Mesenchymal stem cell (in vitro differentiated cells and primary cell): ENCODE results near the gene CLASP1.

Source experiments
- DNase-seq: peaks from one replicate; pipeline ENCODE4 v3.0.0-alpha.2; 2013
- H2AFZ ChIP-seq: one replicate; pipeline ENCODE4 v1.6.1; 2013; ENCODE audit warnings: low read depth, mild to moderate bottlenecking, control low read depth, inconsistent platforms, low read length, moderate library complexity
- H2AK5ac ChIP-seq: 2 replicates; pipeline ENCODE4 v1.6.1; 2013; ENCODE audit warnings: low read length, moderate library complexity, mild to moderate bottlenecking, inconsistent platforms; ENCODE audit not compliant: severe bottlenecking
- H2BK120ac ChIP-seq: one replicate; pipeline ENCODE4 v1.6.1; 2013; ENCODE audit warnings: low read depth, mild to moderate bottlenecking, inconsistent platforms, low read length, moderate library complexity
- H2BK12ac ChIP-seq, 2 experiments: one replicate each; pipeline ENCODE4 v1.6.1; 2013; ENCODE audit warnings: inconsistent platforms in 2 of 2, low read length in 2 of 2, mild to moderate bottlenecking in 2 of 2, moderate library complexity in 2 of 2, control low read depth in 1 of 2
- H2BK15ac ChIP-seq: one replicate; pipeline ENCODE4 v1.6.1; 2013; ENCODE audit warnings: mild to moderate bottlenecking, low read depth, inconsistent platforms; ENCODE audit not compliant: poor library complexity, severe bottlenecking
- H2BK5ac ChIP-seq: 2 replicates; pipeline ENCODE4 v1.6.1; 2013; ENCODE audit warnings: low read depth, mild to moderate bottlenecking, low read length, control low read depth, inconsistent platforms; ENCODE audit not compliant: poor library complexity, severe bottlenecking
- H3K14ac ChIP-seq, 2 experiments: one replicate each; pipeline ENCODE4 v1.6.1; 2013; ENCODE audit warnings: inconsistent platforms in 2 of 2, low read length in 2 of 2, control low read depth in 1 of 2, mild to moderate bottlenecking in 1 of 2, moderate library complexity in 1 of 2
- H3K18ac ChIP-seq, 2 experiments: one replicate each; pipeline ENCODE4 v1.6.1; 2013; ENCODE audit warnings: inconsistent platforms in 2 of 2, low read length in 2 of 2, control low read depth in 1 of 2, low read depth in 1 of 2, mild to moderate bottlenecking in 1 of 2
- H3K23ac ChIP-seq, 2 experiments: one replicate each; pipeline ENCODE4 v1.6.1; 2013; ENCODE audit warnings: inconsistent platforms in 2 of 2, low read length in 2 of 2, mild to moderate bottlenecking in 2 of 2, moderate library complexity in 2 of 2, control low read depth in 1 of 2
- H3K27ac ChIP-seq: 2 replicates; pipeline ENCODE4 v1.5.1; 2013; ENCODE audit warnings: mild to moderate bottlenecking, moderate library complexity, low read length, control low read depth, inconsistent platforms; ENCODE audit not compliant: poor library complexity, severe bottlenecking
- H3K27me3 ChIP-seq, 2 experiments: 2 replicates each; pipeline versions ENCODE4 v1.6.1 to v1.7.0; 2013; ENCODE audit warnings: low read length in 2 of 2, mild to moderate bottlenecking in 2 of 2, moderate library complexity in 2 of 2, control low read depth in 1 of 2, inconsistent platforms in 1 of 2; ENCODE audit not compliant: control insufficient read depth in 1 of 2, insufficient read depth in 1 of 2
- H3K36me3 ChIP-seq, 2 experiments: 2 replicates each; pipeline versions ENCODE4 v1.6.1 to v1.7.0; 2013; ENCODE audit warnings: low read length in 2 of 2, control low read depth in 1 of 2, inconsistent platforms in 1 of 2, low read depth in 1 of 2, mild to moderate bottlenecking in 1 of 2; ENCODE audit not compliant: insufficient read depth in 2 of 2, control insufficient read depth in 1 of 2
- H3K4ac ChIP-seq, 2 experiments: one replicate each; pipeline ENCODE4 v1.6.1; 2013; ENCODE audit warnings: inconsistent platforms in 2 of 2, low read length in 2 of 2, mild to moderate bottlenecking in 2 of 2, moderate library complexity in 2 of 2, control low read depth in 1 of 2, low read depth in 1 of 2
- H3K4me1 ChIP-seq: 2 replicates; pipeline ENCODE4 v1.6.1; 2013; ENCODE audit warnings: low read depth, low read length, control low read depth; ENCODE audit not compliant: control insufficient read depth, insufficient read depth
- H3K4me2 ChIP-seq: 2 replicates; pipeline ENCODE4 v1.6.1; 2013; ENCODE audit warnings: low read length, mild to moderate bottlenecking, inconsistent platforms; ENCODE audit not compliant: poor library complexity, severe bottlenecking
- H3K4me3 ChIP-seq, 2 experiments: 2 replicates each; pipeline versions ENCODE4 v1.5.1 to v1.7.0; 2013; ENCODE audit warnings: low read length in 2 of 2, mild to moderate bottlenecking in 2 of 2, control low read depth in 1 of 2, low read depth in 1 of 2; ENCODE audit not compliant: insufficient read depth in 1 of 2
- H3K79me1 ChIP-seq: replicated peaks from 2 replicates; pipeline ENCODE4 v1.6.1; 2013; ENCODE audit warnings: mild to moderate bottlenecking, control low read depth, low read length, inconsistent platforms; ENCODE audit not compliant: poor library complexity, severe bottlenecking
- H3K9ac ChIP-seq: 2 replicates; pipeline ENCODE4 v1.7.0; 2013; ENCODE audit warnings: mild to moderate bottlenecking, low read length, moderate library complexity
- H3K9me3 ChIP-seq: 2 replicates; pipeline ENCODE4 v1.7.0; 2013; ENCODE audit warnings: mild to moderate bottlenecking, low read length; ENCODE audit not compliant: control insufficient read depth
- H4K8ac ChIP-seq: one replicate; pipeline ENCODE4 v1.6.1; 2013; ENCODE audit warnings: inconsistent platforms, mild to moderate bottlenecking, low read length, moderate library complexity
- H4K91ac ChIP-seq: one replicate; pipeline ENCODE4 v1.6.1; 2013; ENCODE audit warnings: mild to moderate bottlenecking, low read length, inconsistent platforms
- WGBS: methylation state at CpG from one replicate; pipeline ENCODE4 v1.1.7; 2013; ENCODE audit warnings: mixed read lengths; 5-methylcytosine and 5-hydroxymethylcytosine counted together

CLASP1 gene

GRCh38 chr2:121667618-121668017, 18.4 kb upstream of the CLASP1 start:
- H3K4me2 ChIP-seq = no peak overlapping the region
- no peak overlapping the region for H2BK120ac ChIP-seq
- no peak overlapping the region for H4K91ac ChIP-seq
- H4K8ac ChIP-seq = no peak overlapping the region
- no peak overlapping the region for H3K4me3 ChIP-seq
- no peaks in the 10 kb centered on the region for H3K4me1 ChIP-seq
- no peaks in the 10 kb centered on the region for H3K36me3 ChIP-seq
- H2BK5ac ChIP-seq = no peak overlapping the region
- H2BK15ac ChIP-seq = no peak overlapping the region
- no peak overlapping the region for H2AFZ ChIP-seq
- H3K18ac ChIP-seq = no peak overlapping the region
- no peaks in the 10 kb centered on the region for H3K27me3 ChIP-seq
- no peak overlapping the region for H2BK12ac ChIP-seq
- H3K79me1 ChIP-seq = no peaks in the 10 kb centered on the region
- DNase-seq = no peak
- no peak overlapping the region for H3K9ac ChIP-seq
- no peak overlapping the region for H3K27ac ChIP-seq
- WGBS = 97% methylated on average over 1 of the region's 1 CpG
- H2AK5ac ChIP-seq = no peak overlapping the region
- no peak overlapping the region for H3K14ac ChIP-seq
- H3K23ac ChIP-seq = no peak overlapping the region
- H3K9me3 ChIP-seq = peaks cover 22% of the 10 kb centered on the region
- H3K4ac ChIP-seq = no peak overlapping the region

GRCh38 chr2:121666042-121666441, 16.8 kb upstream of the CLASP1 start:
- Histone ChIP-seq H3K9ac (no peak overlapping the region), H3K4me1 (no peaks in the 10 kb centered on the region), H3K4me2 (no peak overlapping the region), H2BK12ac (no peak overlapping the region), H2BK15ac (no peak overlapping the region), H3K27me3 (no peaks in the 10 kb centered on the region), H2AK5ac (no peak overlapping the region), H3K18ac (no peak overlapping the region), H3K9me3 (peaks cover 12% of the 10 kb centered on the region), H3K79me1 (no peaks in the 10 kb centered on the region), H2BK120ac (no peak overlapping the region), H3K4ac (no peak overlapping the region), H3K23ac (no peak overlapping the region), H3K27ac (no peak overlapping the region), H4K91ac (no peak overlapping the region), H3K14ac (no peak overlapping the region), H2AFZ (no peak overlapping the region), H3K4me3 (no peak overlapping the region), H4K8ac (no peak overlapping the region), H2BK5ac (no peak overlapping the region), H3K36me3 (peaks cover 0 to 7% of the 10 kb centered on the region in 2 experiments)
- 92% methylated on average over 1 of the region's 1 CpG for WGBS
- DNase-seq = no peak

GRCh38 chr2:121665504-121665903, 16.2 kb upstream of the CLASP1 start:
- no peak overlapping the region for H3K4ac ChIP-seq

GRCh38 chr2:121664713-121665112, 15.5 kb upstream of the CLASP1 start:
- Histone ChIP-seq H3K4me1 (no peaks in the 10 kb centered on the region), H3K4me2 (no peak overlapping the region), H4K8ac (no peak overlapping the region), H2BK5ac (no peak overlapping the region), H2BK15ac (no peak overlapping the region), H3K4me3 (no peak overlapping the region), H3K27me3 (no peaks in the 10 kb centered on the region), H3K79me1 (peaks cover 3% of the 10 kb centered on the region), H3K18ac (no peak overlapping the region), H2BK12ac (no peak overlapping the region), H3K4ac (no peak overlapping the region), H3K23ac (no peak overlapping the region), H4K91ac (no peak overlapping the region), H2AFZ (no peak overlapping the region), H3K9me3 (peaks cover 5% of the 10 kb centered on the region), H3K14ac (no peak overlapping the region), H2BK120ac (no peak overlapping the region), H3K27ac (no peak overlapping the region), H3K36me3 (peaks cover 0 to 7% of the 10 kb centered on the region in 2 experiments), H3K9ac (no peak overlapping the region), H2AK5ac (no peak overlapping the region)
- WGBS = 97% methylated on average over 4 of the region's 4 CpGs
- no peak for DNase-seq

More at GRCh38 chr2:121665504-121665903, 16.2 kb upstream of the CLASP1 start:
- Histone ChIP-seq H3K36me3 (peaks cover 0 to 7% of the 10 kb centered on the region in 2 experiments), H4K91ac (no peak overlapping the region), H3K9me3 (peaks cover 12% of the 10 kb centered on the region), H3K79me1 (no peaks in the 10 kb centered on the region), H3K4me1 (no peaks in the 10 kb centered on the region), H2AK5ac (no peak overlapping the region), H4K8ac (no peak overlapping the region), H3K9ac (no peak overlapping the region), H3K23ac (no peak overlapping the region), H2BK15ac (no peak overlapping the region), H3K27ac (no peak overlapping the region), H2AFZ (no peak overlapping the region), H3K4me2 (no peak overlapping the region), H2BK5ac (no peak overlapping the region), H2BK12ac (no peak overlapping the region), H3K18ac (no peak overlapping the region), H3K14ac (no peak overlapping the region), H3K27me3 (no peaks in the 10 kb centered on the region), H2BK120ac (no peak overlapping the region), H3K4me3 (no peak overlapping the region)
- WGBS = 87% methylated on average over 2 of the region's 3 CpGs
- no peak for DNase-seq
